SJSA1 (cell line): Measurements from ENCODE around the gene IL7R. TPM values are rescaled to one million over a fixed set of nuclear protein-coding genes. Genes with fewer than 3 reads are reported as not detected.
A peak's percentile ranks its signal among the peaks of the same experiment; 100 is the strongest.
"Not testable (repeated sequence)": the region's sequence is repeated elsewhere in the genome, so short reads cannot be mapped to it uniquely, and the experiment has no call there.

Experiments used
- DNase-seq, 2 experiments: peaks; one replicate each; pipeline ENCODE4 v3.0.0-alpha.2; 2015 to 2020; ENCODE audit warnings: low spot score in 2 of 2, low read depth in 1 of 2
- H3K27ac ChIP-seq: fragments of 250-450 bp; sonication (Bioruptor Pico); 2 replicates; pipeline ENCODE4 v1.5.1; 2020; ENCODE audit warnings: mild to moderate bottlenecking, moderate library complexity
- H3K27me3 ChIP-seq: fragments of 250-450 bp; sonication (Bioruptor Pico); replicated peaks from 2 replicates; pipeline ENCODE4 v1.5.1; 2020; ENCODE audit warnings: mild to moderate bottlenecking, moderate library complexity
- H3K36me3 ChIP-seq: fragments of 250-450 bp; sonication (Bioruptor Pico); 2 replicates; pipeline ENCODE4 v1.5.1; 2020; ENCODE audit warnings: mild to moderate bottlenecking
- H3K4me1 ChIP-seq: fragments of 250-450 bp; sonication (Bioruptor Pico); replicated peaks from 2 replicates; pipeline ENCODE4 v1.6.1; 2021; ENCODE audit warnings: mild to moderate bottlenecking
- H3K4me3 ChIP-seq: fragments of 250-450 bp; sonication (Bioruptor Pico); 2 replicates; pipeline ENCODE4 v1.5.1; 2020; ENCODE audit warnings: mild to moderate bottlenecking
- H3K9me3 ChIP-seq: fragments of 250-450 bp; sonication (Bioruptor Pico); replicated peaks from 2 replicates; pipeline ENCODE4 v1.5.1; 2020; ENCODE audit warnings: mild to moderate bottlenecking
- total RNA-seq: library from RNA; depleted of rRNA; stranded (reverse); fragments of >200 nt; shearing (Covaris generic); gene quantifications from 2 replicates; pipeline ENCODE4 v1.2.3, GENCODE V29; 2014

The IL7R gene
- total RNA-seq, 1 experiment from 2014 or later: 90.1 TPM

DNA sequence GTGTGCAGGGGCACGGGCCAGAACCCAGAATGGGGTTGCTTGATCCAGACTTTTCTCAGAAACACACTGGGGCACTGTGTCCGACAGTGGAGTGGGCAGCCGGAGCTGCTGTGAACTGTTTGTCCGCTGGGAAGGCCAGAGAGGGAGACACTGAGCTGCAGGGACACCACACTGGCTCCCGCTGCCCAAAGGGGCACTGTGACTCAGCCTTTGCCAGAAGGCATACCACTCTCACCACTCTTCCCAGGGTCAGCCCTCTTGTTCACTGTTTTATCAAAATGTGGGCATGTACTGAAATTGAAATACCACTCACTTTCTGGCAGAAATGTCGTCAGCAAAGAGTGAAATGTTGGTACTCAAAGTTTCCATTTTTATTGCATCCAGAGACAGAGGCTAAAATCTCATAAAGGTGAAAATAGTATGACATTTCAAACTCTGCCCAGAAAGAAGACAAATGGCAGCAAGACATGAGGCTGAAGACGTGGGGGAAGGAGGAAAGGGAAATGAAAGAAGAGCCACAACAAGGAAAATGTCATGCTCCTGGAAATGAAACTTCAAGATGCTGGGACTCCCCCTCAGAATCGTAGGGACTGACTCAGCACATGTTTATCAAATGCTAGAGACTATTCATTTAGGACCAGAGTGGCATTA, 4.5 kb upstream of the IL7R start:
- DNase-seq: peak; percentile 31 to 60
- Histone ChIP-seq H3K9me3 (0 out of 2 replicates have a peak, but pooled peaks cover 2% of the 10 kb centered on the region), H3K36me3 (no peaks in the 10 kb centered on the region), H3K4me1 (peaks cover 39% of the 10 kb centered on the region), H3K4me3 (no peak overlapping the region), H3K27me3 (no peaks in the 10 kb centered on the region), H3K27ac (peak overlapping the region; percentile 42)

DNA sequence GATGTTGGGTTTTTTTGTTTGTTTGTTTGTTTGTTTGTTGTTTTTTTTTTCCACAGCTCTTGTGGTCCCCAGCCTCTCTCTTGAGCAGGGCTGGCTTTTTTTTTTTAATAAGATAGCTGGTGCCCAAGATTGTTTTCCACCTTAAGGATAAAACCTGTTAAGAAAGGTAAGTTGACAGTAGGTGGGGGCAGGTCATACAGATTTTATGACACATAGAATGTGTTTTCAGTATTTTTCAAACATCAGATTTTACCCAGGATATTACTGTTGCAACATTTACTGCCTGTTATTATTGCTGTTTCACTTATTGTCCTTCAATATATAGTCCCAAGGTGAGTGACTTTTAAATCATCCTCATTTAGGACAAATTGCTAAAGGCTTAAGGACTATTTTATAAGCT, 3.9 kb upstream of the IL7R start:
- Histone ChIP-seq H3K4me3 (no peak overlapping the region), H3K27ac (peak overlapping the region; percentile 42), H3K4me1 (peaks cover 42% of the 10 kb centered on the region), H3K36me3 (no peaks in the 10 kb centered on the region), H3K27me3 (no peaks in the 10 kb centered on the region), H3K9me3 (0 out of 2 replicates have a peak, but pooled peaks cover under 1% of the 10 kb centered on the region)
- DNase-seq: no peak

DNA sequence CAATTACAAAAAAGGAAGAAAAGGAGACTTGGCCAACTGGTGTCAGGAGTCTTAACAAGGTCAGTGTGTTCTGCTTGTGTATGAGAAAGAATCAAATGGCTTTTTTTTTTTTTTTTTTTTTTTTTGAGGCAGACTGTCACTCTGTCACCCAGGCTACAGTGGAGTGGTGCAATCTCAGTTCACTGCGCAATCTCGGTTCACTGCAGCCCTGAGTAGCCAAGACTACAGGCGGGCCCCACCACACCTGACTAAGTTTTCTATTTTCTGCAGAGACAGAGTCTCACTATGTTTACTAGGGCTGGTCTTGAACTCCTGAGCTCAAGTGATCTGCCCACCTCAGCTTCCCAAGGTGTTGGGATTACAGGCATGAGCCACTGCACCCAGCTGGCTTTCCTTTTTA, 3.1 kb upstream of the IL7R start:
- Histone ChIP-seq H3K36me3 (no peaks in the 10 kb centered on the region), H3K4me1 (peaks cover 41% of the 10 kb centered on the region), H3K4me3 (no peak overlapping the region), H3K27me3 (no peaks in the 10 kb centered on the region), H3K27ac (no peak overlapping the region), H3K9me3 (no peaks in the 10 kb centered on the region)
- no peak for DNase-seq

DNA sequence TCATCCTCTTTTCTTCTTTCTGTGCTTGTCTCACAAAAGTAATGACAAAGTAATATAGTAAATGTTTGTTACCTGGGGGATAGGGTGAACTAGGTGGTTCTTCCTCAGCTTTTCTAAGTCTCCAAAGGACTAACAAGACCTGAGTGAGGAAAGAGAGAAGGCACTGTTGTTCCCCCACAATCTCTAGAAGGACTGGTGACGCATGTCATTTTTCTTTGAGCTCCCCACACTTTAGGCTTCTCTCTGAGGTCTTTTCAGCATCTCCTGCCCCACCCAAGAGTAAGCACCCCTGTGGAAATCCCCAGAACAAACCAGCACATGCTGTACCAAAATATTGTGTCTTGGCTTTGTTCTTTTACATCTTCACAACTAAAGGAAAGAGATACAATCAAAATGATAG, 2.4 kb upstream of the IL7R start:
- Histone ChIP-seq H3K9me3 (no peaks in the 10 kb centered on the region), H3K4me1 (peaks cover 47% of the 10 kb centered on the region), H3K27ac (no peak overlapping the region), H3K36me3 (no peaks in the 10 kb centered on the region), H3K4me3 (no peak overlapping the region), H3K27me3 (no peaks in the 10 kb centered on the region)
- DNase-seq: no peak

DNA sequence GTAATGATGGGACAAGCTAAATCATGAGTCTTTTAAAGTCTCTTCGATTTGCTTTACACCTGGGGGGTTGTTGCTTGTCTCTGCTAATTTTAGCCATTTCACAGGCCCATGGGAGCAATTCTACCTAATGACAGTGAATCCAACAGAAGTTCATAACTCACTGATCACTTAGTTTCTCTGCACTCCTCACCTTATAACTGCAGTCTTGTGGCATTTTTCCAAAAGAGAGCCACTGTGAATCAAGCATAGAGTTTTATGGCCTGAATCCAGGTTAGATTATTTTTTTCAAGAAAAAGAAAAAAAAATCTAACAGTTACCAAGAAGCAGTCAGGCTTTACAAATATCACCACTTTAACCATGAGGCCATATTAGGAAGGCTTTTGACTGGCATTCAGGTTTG, 1.5 kb upstream of the IL7R start:
- H3K4me1 ChIP-seq: peaks cover 56% of the 10 kb centered on the region
- no peak for DNase-seq

DNA sequence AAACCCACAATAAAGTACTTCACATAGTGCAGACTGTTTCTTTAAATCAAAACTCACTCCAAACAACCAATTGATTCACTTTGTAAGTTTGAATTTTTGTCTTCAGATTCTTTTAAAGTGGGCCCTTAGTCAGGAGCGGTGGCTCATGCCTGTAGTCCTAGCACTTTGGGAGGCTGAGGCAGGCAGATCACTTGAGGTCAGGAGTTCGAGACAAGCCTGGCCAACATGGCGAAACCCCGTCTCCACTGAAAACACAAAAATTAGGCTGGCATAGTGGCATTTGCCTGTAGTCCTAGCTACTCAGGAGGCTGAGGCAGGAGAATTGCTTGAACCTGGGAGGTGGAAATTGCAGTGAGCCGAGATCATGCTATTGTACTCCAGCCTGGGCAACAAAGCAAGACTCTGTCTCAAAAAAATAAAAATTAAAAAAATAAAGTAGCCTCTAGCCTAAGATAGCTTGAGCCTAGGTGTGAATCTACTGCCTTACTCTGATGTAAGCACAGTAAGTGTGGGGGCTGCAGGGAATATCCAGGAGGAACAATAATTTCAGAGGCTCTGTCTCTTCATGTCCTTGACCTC, 416 bp upstream of the IL7R start:
- not testable (repeated sequence) for H3K9me3 ChIP-seq, DNase-seq, H3K27me3 ChIP-seq
- Histone ChIP-seq H3K36me3 (peaks cover 14% of the 10 kb centered on the region), H3K27ac (peak overlapping the region; percentile 89), H3K4me3 (peak overlapping the region; percentile 39), H3K4me1 (peaks cover 65% of the 10 kb centered on the region)

More for the DNA sequence above, 1.5 kb upstream of the IL7R start:
- Histone ChIP-seq H3K9me3 (no peaks in the 10 kb centered on the region), H3K27ac (0 out of 2 replicates have a peak overlapping the region, but pooled peaks have one; percentile 89), H3K4me3 (no peak overlapping the region), H3K36me3 (0 out of 2 replicates have a peak, but pooled peaks cover 4% of the 10 kb centered on the region), H3K27me3 (no peaks in the 10 kb centered on the region)

DNA sequence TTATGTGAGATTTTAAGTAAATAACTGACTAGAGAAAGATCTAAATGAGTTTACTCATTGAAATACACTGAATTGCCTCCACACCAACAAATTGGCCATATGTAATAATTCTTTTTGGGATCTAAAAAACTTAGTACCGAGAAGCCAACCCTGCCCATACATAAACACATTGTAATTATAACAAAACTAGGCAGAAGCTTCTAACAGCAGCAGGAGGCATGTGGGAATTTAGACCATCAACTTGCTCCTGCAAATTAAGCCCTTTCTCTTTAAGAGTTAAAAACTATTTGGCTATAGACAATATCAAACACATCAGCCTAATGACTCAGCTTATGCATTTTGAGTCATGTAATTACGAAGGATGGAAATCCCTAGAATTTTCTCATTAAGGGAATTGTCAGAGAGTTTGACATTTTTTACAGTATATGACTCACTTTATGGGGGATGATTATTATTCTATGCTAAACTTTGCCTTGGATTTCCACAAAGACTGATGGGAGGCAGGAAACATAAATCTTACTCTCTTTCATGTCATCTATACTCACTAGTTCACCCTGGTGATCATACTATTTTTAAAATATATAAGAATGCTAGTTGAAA, 1.0 kb downstream of the IL7R start:
- Histone ChIP-seq H3K27ac (peak overlapping the region; percentile 89), H3K36me3 (peaks cover 29% of the 10 kb centered on the region), H3K4me3 (peak overlapping the region; percentile 39), H3K27me3 (no peaks in the 10 kb centered on the region), H3K4me1 (peaks cover 63% of the 10 kb centered on the region), H3K9me3 (no peaks in the 10 kb centered on the region)
- peak in 1 of 2 experiments; percentile 85 for DNase-seq

DNA sequence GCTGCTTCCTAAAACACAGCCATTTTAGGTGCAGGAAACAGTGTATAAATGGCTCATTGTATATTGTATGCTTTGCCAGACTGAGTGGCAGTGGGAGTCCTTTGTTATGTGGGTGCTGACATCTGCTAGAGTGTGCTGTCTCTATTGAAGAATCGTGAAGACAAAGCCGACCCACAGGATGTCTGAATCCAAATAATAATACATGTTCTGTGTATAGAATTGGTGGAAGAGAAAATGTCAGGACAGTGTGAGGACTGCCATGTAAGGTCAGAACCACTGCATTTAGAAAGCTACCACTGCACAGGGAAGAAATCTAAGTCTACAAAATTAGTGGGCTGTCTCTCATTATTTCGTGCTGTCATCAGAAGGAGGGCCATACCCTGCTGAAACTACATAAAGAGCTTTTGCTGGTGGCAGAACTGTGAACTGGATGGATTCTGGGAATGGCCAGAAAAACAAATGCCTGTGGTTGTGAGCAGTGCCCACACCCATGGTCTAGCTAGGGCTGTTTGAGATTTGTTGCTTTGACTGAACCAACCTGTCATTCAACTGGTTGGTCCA, 2.5 kb downstream of the IL7R start:
- Histone ChIP-seq H3K4me3 (peak overlapping the region; percentile 39), H3K4me1 (peaks cover 59% of the 10 kb centered on the region), H3K27me3 (no peaks in the 10 kb centered on the region), H3K27ac (peak overlapping the region; percentile 89), H3K9me3 (no peaks in the 10 kb centered on the region), H3K36me3 (peaks cover 44% of the 10 kb centered on the region)
- peak; percentile 64 to 75 for DNase-seq

DNA sequence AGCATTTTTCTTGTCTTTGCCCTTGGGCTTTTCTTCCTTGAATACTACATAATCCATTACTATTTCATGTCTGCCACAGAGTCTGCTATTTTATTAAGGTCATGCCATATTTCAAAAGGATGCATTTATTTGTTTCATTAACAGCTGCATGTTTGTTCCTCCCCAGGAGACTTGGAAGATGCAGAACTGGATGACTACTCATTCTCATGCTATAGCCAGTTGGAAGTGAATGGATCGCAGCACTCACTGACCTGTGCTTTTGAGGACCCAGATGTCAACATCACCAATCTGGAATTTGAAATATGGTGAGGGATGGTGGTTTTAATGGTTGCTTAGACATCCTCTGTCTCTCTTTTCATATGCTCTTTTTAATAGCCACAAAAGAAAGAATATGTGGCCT, 4.0 kb downstream of the IL7R start:
- Histone ChIP-seq H3K4me1 (peaks cover 55% of the 10 kb centered on the region), H3K4me3 (no peak overlapping the region), H3K27ac (no peak overlapping the region), H3K36me3 (peaks cover 59% of the 10 kb centered on the region), H3K27me3 (no peaks in the 10 kb centered on the region), H3K9me3 (no peaks in the 10 kb centered on the region)
- DNase-seq: no peak

DNA sequence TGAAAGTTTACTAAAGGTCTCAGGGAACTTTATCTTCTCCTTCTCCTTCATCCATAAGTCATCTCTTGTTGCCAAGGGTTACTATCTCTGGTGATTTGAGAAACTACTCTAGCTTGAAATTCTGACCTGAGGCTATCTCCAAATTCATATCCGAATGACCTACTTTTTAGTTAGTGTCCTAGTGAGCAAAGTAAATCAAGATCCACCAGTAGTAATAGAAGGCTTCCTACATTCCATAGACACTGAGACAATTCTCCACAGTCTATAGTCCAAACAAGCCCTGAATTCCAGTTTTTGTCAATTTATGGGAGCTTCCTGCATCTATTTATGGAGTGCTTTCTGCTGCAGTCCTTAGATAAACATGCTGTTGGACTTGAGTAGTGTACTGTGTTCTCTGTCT, 5.0 kb downstream of the IL7R start:
- no peaks in the 10 kb centered on the region for H3K9me3 ChIP-seq
- H3K27me3 ChIP-seq: no peaks in the 10 kb centered on the region
- DNase-seq: peak in 1 of 2 experiments; percentile 34
- peaks cover 45% of the 10 kb centered on the region for H3K4me1 ChIP-seq
- H3K4me3 ChIP-seq: no peak overlapping the region
- no peak overlapping the region; the same call in 1 of the 2 replicates for H3K27ac ChIP-seq
- H3K36me3 ChIP-seq: peaks cover 65% of the 10 kb centered on the region

DNA sequence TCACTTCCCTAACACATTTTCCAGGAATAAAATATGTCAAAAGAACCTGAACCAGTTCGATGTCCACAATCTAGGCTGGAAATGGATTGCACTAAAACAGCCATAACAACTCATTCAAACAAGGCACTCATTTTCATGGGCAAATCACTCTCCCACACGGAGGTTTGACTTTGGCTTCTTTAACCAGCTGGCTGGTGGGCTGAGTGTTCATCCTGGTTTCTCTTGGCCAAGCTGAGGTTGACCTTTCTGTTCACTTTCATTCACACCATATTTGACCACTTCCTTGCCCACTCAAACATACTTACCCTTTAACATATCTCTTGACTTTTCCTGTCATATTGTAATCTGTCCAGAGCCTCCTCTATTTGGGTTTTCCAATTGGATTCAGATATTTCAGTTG, 5.4 kb downstream of the IL7R start:
- H3K27ac ChIP-seq: no peak overlapping the region; the same call in 1 of the 2 replicates
- peaks cover 68% of the 10 kb centered on the region for H3K36me3 ChIP-seq
- H3K4me1 ChIP-seq: peaks cover 41% of the 10 kb centered on the region
- H3K27me3 ChIP-seq: no peaks in the 10 kb centered on the region
- no peaks in the 10 kb centered on the region for H3K9me3 ChIP-seq
- H3K4me3 ChIP-seq: no peak overlapping the region
- DNase-seq: no peak

DNA sequence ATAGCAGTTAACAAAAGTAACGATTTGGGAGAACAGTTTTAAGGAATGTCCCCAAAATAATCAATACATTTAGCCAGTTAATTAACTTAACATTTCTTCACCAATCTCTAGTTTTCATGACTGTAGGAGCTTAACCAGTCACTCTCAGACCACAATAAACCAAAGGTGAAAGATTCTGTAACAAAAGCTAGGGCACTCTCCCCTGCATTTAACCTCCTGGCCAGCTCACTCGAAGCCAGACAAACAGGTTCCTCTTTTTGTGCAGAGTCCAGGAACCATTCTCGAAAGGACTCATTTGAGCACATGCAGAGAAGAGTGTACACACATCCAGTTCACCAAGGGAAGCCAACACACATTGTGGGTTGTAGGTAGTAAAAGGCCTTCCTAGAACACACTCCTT, 6.5 kb downstream of the IL7R start:
- H3K4me1 ChIP-seq: peaks cover 37% of the 10 kb centered on the region
- no peak overlapping the region for H3K4me3 ChIP-seq
- H3K9me3 ChIP-seq: no peaks in the 10 kb centered on the region
- no peak for DNase-seq
- H3K27ac ChIP-seq: no peak overlapping the region
- peaks cover 78% of the 10 kb centered on the region for H3K36me3 ChIP-seq
- no peaks in the 10 kb centered on the region for H3K27me3 ChIP-seq

DNA sequence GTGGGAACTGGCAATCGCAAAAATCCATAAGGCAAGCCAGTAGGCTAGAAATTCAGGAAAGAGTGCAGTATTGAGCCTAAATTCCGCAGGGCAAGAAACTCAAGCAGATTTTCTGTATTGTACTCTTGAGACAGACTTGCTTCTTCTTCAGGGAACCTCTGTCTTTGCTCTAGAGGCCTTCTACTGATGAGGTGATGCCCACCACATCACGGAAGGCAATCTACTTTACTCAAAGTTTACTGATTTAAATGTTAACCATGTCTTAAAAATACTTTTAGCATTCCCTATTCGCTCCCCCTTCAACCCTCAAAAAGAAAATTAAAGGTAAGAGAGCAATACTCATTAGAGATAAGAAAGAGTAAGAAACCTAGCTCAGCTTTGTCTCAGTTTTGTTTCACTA, 11.3 kb downstream of the IL7R start:
- Histone ChIP-seq H3K36me3 (peaks cover 92% of the 10 kb centered on the region), H3K27ac (no peak overlapping the region), H3K27me3 (no peaks in the 10 kb centered on the region), H3K4me1 (no peaks in the 10 kb centered on the region), H3K9me3 (no peaks in the 10 kb centered on the region), H3K4me3 (no peak overlapping the region)
- no peak for DNase-seq

DNA sequence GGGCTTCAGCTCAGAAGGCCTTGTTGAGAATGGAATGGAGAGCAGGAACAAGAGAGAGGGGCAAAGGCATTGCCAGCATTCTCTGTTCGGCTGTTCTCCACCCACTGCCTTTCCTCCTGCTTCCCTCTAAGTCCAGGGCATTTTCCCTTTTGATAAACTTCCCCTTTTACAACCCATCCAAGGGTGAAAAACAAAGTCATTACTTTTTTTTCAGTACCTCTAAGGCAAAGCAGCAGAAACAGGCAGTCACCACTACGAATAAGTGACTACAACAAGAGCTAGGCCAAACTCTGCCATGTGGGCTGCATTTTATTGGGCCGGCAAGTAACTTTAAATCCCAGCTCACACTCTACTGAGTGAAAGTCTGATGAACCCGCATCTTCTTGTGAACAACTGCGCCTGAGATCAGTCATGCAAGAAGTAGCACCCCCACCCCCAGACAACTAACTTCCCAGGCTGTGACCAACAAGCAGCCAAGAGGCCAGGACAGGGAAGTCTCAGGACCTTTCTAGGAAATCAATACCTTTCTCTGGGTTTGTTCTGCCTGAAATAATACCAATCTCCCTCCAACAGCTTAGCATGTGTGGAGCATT, 13.1 kb downstream of the IL7R start:
- Histone ChIP-seq H3K36me3 (peaks cover 92% of the 10 kb centered on the region), H3K4me1 (no peaks in the 10 kb centered on the region), H3K9me3 (no peaks in the 10 kb centered on the region), H3K4me3 (no peak overlapping the region), H3K27ac (no peak overlapping the region), H3K27me3 (no peaks in the 10 kb centered on the region)
- DNase-seq: no peak
